Measurements from ENCODE around the gene F2R.

DNA sequence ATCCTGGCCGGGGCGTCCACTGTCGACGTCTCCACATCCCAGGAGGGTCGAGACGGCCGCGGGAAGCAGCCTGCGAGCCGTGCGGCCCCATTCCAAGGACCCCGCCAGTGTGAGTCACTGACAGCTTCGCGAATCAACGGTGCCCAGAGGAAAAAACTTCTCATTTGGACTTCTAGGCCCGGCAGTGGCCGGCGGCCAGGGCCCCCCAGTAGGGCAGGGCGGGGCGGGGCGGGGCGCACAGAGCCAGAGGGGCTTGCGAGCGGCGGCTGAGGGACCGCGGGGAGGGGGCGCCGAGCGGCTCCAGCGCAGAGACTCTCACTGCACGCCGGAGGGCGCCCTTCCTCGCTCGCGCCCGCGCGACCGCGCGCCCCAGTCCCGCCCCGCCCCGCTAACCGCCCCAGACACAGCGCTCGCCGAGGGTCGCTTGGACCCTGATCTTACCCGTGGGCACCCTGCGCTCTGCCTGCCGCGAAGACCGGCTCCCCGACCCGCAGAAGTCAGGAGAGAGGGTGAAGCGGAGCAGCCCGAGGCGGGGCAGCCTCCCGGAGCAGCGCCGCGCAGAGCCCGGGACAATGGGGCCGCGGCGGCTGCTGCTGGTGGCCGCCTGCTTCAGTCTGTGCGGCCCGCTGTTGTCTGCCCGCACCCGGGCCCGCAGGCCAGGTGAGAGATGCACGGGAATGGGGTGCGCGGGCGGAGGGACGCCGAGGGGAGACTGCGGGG lies at the start of gene F2R:
- TF ChIP-seq YY1 (IDR thresholded peaks at IDR 0.05; ENCODE audit: insufficient read depth, insufficient read length) (no peak), ZNF274 (IDR thresholded peaks at IDR 0.05; ENCODE audit: low read depth, low read length) (no peak)
